Neural cell (in vitro differentiated cells): ENCODE measurements around the gene CYTH3.

Source experiments
- CTCF ChIP-seq: fragments of 450-650 bp; IDR thresholded peaks from 2 replicates; pipeline ENCODE4 v1.5.1; 2014; ENCODE audit warnings: antibody characterized with exemption, mild to moderate bottlenecking, moderate library complexity; ENCODE audit not compliant: poor library complexity, severe bottlenecking
- EP300 ChIP-seq: fragments of 450-650 bp; conservative IDR thresholded peaks from 2 replicates; pipeline ENCODE4 v1.6.1; 2014; ENCODE audit warnings: antibody characterized with exemption, mild to moderate bottlenecking, moderate library complexity; ENCODE audit not compliant: poor library complexity, severe bottlenecking
- EZH2 ChIP-seq: fragments of 200-600, 300-800 bp; shearing (Covaris generic), sonication (generic); IDR thresholded peaks from 2 replicates; pipeline ENCODE4 v1.6.1; 2014; ENCODE audit warnings: antibody characterized with exemption, low read length, borderline replicate concordance, mild to moderate bottlenecking; ENCODE audit not compliant: insufficient read depth, poor library complexity, severe bottlenecking
- POLR2AphosphoS5 ChIP-seq: IDR thresholded peaks from 2 replicates; pipeline ENCODE4 v1.6.1; 2012
- SMC3 ChIP-seq: fragments of 450-650 bp; conservative IDR thresholded peaks from 2 replicates; pipeline ENCODE4 v1.6.1; 2014; ENCODE audit warnings: antibody characterized with exemption, mild to moderate bottlenecking, moderate library complexity; ENCODE audit not compliant: poor library complexity

- TF ChIP-seq CTCF, result no peak
- TF ChIP-seq POLR2AphosphoS5, result no peak
- no peak for TF ChIP-seq EP300
- TF ChIP-seq EZH2, result no peak
- no peak for TF ChIP-seq SMC3
Observed at GRCh38 chr7:6146666-6147065, 125.8 kb downstream of the CYTH3 start.
